A204.1 (cell line): ENCODE data around the gene F7.
"Not testable (repeated sequence)": the region's sequence is repeated elsewhere in the genome, so short reads cannot be mapped to it uniquely, and the experiment has no call there.

Experiments used
- FAIRE-seq: peaks from 2 replicates; lab custom pipeline; 2012; peaks lifted over from hg19 to GRCh38; lab: Jason Lieb, UNC

Gene F7

GRCh38 chr13:113072376-113072775, 33.2 kb upstream of the F7 start:
- no peak for FAIRE-seq

GRCh38 chr13:113073942-113074341, 31.6 kb upstream of the F7 start:
- FAIRE-seq: no peak

DNA sequence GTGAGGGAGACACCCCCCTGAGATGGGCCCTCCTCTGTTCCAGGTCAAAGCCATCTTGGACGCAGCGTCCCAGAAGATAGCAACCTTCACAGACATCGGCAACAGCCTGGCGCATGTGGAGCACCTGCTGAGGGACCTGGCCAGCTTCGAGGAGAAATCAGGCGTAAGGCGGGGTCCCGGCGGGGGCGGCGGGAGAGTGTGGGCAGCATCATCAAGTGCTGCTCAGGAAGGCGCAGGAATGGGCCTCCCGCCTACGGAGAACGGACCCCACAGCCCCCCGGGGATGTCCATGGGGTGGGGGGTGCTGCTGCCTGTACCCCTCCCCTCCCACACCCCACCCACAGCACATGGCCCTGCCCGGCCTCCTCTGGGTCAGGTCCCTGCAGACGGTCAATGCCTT, 31.2 kb upstream of the F7 start:
- no peak for FAIRE-seq

DNA sequence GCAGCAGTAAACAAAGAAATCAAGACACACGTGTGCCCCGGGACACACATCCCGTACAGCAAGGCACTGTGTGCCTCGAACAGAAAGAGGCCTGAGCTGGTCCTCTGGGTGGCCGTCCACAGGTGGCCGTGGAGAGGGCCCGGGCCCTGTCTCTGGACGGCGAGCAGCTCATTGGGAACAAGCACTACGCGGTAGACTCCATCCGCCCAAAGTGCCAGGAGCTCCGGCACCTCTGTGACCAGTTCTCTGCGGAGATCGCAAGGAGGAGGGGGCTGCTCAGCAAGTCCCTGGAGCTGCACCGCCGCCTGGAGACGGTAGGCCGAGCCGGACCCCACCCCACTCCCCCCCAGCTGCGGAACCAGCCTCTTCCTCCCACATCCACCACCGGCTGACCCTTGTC, 30.7 kb upstream of the F7 start:
- FAIRE-seq: no peak

GRCh38 chr13:113075711-113076110, 29.9 kb upstream of the F7 start:
- no peak for FAIRE-seq

- FAIRE-seq: no peak
These were observed 28.8 kb upstream of the F7 start for GRCh38 chr13:113076681-113077401.

- no peak for FAIRE-seq
These were observed 28.0 kb upstream of the F7 start for GRCh38 chr13:113077566-113077952.

DNA sequence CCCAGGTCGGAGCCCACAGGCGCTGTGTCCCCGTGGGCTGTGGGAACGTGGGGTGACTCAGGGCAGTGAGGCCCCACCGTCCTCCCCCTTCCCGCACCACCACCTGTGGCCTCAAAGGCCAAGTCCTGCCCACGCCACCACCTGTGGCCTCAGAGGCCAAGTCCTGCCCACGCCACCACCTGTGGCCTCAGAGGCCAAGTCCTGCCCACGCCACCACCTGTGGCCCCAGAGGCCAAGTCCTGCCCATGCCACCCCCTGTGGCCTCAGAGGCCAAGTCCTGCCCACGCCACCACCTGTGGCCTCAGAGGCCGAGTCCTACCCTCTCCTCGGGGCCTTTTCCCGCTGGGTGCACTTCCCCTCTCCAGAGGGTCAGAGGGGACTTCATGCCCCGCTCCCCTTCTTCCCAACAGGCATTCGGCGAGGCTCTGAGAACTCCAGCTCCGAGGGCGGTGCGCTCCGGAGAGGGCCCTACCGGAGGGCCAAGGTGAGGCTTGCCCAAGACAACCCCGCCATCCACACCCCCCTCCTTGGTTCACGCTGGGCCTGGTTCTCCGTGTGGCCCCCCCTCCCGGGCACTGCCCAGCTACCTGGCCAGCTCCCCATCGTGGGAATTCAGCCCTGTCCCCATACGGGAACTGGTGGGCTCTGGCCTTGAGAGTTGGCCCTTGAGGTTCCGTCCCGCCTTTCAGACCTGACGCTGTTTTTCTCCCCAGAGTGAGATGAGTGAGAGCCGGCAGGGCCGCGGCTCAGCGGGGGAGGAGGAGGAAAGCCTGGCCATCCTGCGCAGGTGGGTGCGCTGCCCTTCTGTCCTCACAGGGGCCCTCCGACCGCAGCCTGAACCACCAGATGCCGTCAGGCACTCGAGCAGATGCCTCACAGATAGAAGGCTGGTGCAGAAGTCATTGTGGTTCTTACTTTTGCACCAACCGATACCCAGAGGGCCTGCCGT, 27.4 kb upstream of the F7 start:
- FAIRE-seq: no peak

- FAIRE-seq: no peak
These were observed 26.4 kb upstream of the F7 start for GRCh38 chr13:113078902-113079780.

- FAIRE-seq: not testable (repeated sequence)
These were observed 25.9 kb upstream of the F7 start for GRCh38 chr13:113079781-113080080.

DNA sequence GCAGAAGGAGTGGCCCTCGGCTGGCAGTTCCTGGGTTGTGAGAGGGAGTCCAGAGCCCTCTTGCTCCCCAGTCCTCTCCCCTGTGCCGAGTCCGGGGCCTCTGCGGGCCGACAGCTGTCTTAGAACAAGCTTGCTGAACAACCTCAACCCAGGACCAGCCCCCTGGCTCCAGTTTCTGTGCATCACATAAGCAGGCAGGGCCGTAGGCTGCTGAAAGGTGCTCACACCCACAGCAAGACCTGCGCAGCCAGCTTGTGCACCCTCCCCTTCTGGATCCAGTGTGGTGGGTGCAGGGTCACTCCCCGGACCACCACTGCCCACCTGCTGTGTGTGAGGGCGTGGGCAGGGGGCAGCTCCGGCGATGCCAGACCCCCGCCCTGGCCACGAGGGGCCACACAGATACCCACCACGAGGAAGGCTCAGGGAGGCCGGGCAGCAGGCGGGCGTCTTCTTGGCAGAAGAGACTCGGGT, 25.2 kb upstream of the F7 start:
- no peak for FAIRE-seq

DNA sequence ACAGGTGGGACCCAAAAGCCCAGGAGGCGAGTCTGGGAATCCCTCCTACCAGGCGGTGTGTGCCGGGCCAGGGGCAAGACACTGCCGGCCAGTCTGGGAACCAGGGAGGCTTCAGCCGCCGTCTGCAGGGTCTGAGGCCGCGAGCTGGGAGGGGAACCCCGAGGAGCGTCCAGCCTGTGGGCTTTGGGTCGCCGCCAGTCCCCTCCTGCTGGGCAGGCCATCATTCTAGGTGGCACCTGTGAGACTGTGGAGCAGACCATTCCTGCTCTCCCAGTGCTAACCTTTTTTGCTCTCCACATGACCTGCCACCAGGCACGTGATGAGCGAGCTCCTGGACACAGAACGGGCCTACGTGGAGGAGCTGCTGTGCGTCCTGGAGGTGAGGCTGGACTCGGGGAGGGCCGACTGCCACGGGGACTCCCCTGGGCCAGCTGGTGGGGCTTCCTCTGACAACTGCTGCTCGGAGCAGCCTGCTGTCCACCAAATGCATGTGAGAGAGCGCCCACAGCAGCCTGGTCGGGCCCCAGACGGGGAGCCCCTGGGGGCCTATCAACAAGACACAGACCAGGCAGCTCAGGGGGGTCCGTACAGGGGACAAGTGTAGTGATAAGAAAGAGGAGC, 24.6 kb upstream of the F7 start:
- no peak for FAIRE-seq

DNA sequence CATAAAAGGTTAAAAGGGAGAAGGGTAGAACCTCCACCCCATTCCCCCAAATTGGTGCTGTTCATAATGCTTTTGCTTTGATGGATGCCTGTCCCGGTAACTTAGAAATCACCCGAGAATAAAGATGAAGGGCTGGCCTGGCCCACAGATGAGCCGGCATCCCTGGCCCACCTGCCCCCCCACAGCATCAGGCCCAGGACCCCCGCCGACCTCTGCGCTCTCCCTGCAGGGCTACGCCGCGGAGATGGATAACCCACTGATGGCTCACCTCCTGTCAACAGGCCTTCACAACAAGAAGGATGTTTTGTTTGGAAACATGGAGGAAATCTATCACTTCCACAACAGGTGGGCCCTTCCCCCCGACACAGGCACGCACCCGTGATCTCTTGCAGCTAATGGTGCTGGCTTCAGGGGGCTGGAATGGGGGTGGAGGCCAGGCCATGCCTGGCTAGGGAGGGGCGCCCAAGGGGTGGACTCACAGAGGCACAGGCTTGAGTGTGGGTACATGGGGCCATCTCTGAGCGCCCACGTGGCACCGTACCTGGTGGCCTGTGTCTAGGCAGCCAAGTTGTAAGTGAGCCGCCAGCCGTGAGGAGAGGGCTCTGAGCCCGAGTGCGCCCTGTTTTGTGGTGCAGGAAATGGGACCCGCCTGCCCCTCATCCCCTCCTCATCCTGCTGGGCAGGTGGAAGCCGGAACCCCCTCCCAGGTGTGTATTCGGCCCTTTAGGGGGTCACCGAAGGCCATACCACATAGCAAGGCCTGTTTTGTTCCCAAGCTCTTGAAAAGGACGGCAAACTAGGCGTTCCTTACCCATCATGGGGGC, 23.2 kb upstream of the F7 start:
- no peak for FAIRE-seq

DNA sequence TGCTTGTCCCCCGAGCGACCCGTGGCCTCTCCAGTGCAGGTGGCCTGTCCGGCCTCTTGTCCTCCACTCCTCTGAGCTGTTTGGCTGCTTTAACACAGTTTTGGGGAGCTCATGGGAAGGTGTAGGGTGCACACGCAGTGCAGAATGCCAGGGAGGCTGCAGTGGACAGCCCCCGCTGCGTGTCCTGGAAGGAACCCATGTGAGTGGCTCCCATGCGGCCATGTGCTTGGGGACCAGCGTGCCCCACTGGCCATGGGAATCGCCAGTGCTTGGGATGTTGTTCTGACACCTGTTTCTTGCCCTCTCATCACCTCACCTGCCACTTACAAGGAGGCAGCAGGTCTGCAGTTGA, 22.6 kb upstream of the F7 start:
- FAIRE-seq: no peak

DNA sequence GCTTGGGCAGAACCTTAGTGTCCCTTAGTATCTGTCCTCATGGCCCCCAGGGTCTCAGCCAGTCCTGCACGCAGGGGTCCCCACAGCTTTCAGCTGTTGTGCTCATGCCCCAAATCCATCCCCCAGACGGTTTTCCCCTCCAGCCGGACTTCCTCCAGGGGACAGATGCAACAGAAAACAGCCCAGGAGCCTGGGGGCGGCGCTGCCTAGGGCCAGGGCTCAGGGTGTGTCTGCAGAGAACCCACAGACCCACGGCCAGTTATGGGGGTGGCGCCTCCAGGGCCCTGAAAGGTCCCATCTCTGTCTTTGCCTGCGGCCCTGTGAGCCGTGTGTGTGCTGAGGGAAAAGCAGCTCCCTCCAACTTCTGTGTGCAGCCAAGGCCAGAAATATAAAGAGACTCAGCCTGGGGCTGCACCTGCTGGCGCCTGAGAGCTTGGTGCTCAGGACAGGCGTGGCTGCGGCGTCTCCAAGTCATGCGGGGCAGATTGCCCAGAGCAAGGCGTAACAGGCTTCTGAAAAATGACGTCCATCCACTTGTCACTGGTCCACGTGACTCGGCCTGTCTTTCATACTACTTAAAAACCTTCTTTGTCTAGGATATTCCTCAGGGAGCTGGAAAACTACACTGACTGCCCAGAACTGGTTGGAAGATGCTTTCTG, 22.1 kb upstream of the F7 start:
- no peak for FAIRE-seq

DNA sequence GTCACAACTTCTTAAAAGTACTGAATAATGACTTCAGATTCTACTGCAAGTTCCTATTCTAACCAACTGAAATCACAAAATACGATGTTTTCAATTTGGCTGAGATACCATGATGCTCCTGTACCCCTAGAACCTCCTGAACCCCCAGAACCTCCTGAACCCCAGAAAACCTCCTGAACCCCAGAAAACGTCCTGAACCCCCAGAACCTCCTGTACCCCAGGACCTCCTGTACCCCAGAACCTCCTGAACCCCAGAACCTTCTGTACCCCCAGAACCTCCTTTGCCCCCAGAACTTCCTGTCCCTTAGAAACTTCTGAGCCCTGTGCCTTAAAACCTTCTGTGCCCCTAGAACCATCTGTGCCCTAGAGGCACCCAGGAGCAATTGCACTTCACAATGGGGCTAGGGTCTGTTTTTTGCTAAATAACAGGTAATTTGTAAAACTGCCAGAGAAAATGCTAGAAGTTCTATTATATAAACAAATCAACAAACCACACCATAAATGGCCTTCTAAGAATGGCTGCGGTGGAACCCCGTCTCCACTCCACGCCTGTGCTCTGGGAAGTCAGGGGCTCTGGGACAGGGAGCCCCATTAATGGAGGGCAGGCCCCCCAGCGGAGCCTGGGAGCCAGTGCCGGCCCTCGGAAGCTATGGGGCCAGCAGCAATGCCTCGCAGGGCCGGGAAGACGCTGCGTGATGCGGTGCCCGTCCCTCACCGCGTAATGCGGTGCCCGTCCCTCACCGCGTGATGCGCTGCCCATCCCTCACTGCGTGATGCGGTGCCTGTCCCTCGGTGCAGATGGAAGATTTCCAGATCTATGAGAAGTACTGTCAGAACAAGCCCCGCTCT, 21.3 kb upstream of the F7 start:
- FAIRE-seq: no peak

DNA sequence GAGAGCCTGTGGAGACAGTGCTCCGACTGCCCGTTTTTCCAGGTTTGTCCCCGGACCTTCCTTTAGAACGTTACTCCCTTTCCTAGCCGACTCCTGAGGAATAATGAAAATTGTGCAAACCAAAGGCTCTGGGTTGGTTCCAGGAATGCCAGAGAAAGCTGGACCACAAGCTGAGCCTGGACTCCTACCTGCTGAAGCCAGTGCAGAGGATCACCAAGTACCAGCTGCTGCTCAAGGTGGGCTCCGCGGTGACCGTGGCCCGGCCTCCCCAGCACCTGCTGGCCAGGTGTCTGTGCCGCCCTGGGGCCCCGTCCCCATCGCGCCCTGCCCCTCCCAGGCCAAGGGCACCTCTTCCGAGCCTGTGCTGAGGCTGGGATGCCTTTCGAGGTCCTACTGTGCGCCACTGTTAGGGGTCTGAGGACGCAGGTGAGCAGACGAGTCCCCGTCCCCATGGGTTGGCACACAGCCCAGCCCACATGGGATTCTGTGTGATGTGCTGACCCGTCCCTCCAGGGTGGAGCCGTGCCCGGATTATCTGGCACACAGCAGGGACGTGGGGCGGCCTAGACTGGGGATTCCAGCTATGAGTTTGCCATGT, 20.5 kb upstream of the F7 start:
- no peak for FAIRE-seq

DNA sequence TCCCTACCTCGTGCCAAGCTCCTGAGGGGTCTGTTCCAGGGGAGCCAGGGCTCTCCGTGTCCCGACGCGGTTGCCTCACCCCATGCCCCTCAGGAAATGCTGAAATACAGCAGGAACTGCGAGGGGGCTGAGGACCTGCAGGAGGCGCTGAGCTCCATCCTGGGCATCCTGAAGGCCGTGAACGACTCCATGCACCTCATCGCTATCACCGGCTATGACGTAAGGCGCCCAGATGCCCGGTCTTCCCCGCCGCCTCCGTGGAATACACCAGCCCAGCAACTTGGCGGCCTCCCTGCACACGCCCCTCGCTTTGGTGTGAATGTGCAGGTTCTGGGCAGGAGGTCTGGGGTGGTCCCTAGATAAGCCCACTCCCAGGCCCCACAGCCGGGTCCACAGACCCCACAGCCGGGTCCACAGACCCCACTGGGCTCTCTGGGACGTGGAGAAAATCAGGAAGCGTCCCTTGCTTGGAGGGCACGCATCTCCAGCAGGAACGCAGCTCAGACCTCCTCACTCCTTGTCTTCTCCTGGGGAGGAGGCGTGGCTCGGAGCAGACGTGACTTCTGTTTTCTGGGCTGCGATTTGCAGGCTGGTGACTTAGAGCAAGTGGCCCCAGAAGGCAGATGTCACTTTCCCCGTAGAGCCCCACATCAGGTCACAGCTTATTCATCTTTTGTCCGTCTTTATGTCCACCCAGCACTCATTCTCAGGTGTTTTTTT, 19.4 kb upstream of the F7 start:
- no peak for FAIRE-seq
